Gastrocnemius medialis (tissue), 4 donors: Measurements from ENCODE around the gene ESM1.

ENCODE experiments used
- CTCF ChIP-seq, 5 experiments: fragments of 450-650 bp in 3 of 5; fragments of 200-600 bp in 2 of 5; sonication (generic) in 2 of 5; IDR thresholded peaks in 4 of 5; conservative IDR thresholded peaks in 1 of 5; 1 replicate in 4 of 5; 2 replicates in 1 of 5; pipeline ENCODE4 v1.5.1; 2016 to 2019; ENCODE audit warnings: antibody characterized with exemption in 5 of 5, mild to moderate bottlenecking in 3 of 5, moderate library complexity in 3 of 5
- POLR2A ChIP-seq, 2 donors: fragments of 450-650 bp; IDR thresholded peaks; one replicate each; pipeline ENCODE4 v1.6.1; 2017; ENCODE audit warnings: antibody characterized with exemption in 2 of 2, mild to moderate bottlenecking in 2 of 2, moderate library complexity in 2 of 2

- no peak for TF ChIP-seq CTCF (IDR thresholded peaks at IDR 0.05 in 4 of 5, conservative IDR thresholded peaks at IDR 0.05 in 1 of 5)
- TF ChIP-seq POLR2A (IDR thresholded peaks at IDR 0.05) = no peak
Measured at GRCh38 chr5:54988817-54989216, 3.4 kb upstream of the ESM1 start.
